ENCODE data around the gene GIMD1.

Gene GIMD1

DNA sequence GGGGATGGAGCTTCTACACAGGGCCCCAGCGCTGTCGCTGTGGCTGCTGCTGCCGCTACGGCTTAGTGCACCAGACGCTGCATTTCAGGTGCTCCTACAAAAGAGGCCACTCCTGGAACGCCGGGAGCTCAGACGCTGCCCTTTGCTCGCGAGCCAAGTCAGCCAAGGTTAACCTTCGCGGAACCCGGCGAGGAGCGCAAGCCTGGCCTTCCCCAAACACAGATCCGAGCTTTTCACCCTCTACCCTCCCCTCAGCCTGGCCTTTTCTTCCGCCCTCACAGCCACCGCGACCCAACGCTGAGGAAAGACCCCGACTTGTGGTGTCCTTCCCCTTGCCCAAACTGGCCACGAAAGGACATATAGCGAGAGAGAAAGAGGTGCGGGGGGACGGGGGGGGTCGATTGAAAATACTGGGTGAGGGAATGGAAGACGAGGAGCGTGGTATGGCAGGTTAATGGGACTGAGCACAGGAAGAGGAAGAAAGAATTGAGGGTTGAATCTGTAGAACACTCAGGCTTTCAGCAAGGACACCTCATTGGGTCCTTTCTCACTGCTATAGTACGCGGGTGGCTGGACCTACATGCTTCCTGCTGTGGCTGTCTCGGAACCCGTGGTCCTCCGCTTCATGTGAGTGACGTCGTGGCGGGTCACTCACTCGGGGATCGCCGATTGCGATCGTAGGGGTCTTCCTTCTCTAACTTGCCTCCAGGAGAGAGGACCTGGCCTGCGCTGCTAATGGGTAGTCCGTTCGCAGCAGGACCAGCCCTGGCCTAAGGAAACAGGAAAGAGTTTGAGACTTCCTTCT, 52.4 kb downstream of the GIMD1 start, which contains the start of the genes AIMP1 and TBCK:
Gene AIMP1 (plus strand): TSS at position 583 of the 805 bp plus-strand sequence. CDS start 8,460 bp downstream, outside the sequence.
Gene TBCK (minus strand): TSS at position 242 of the 805 bp plus-strand sequence. CDS start 7,249 bp downstream, outside the sequence.
- peak; percentile 67 to 75 for DNase-seq (ENCODE audit: extremely low read depth in 1 of 2, low read depth in 1 of 2)

DNA sequence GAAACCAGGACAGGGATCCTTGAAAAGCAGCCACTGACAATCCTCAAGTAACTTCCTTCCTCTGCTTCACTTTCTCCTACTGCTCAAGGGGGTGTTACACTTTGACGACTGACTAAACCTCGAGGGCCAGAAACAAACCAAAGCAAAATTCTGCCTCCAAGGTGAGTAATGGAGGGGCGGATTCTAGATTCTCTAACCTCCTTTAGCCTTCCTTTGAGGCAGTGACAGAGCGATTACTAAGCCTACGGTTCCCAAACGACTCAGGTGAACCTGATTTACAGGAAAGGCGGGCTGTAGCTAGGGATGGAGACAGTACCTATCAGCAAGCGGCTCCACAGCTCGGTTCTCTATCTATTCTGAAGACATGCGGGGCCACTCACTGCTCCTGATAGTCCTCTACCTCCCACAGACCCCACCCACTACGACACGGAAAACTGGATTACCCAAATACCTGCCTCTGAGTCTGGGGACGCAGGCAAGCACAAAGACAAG, 53.1 kb downstream of the GIMD1 start:
- no peak for DNase-seq (ENCODE audit: extremely low read depth in 1 of 2, low read depth in 1 of 2)

DNA sequence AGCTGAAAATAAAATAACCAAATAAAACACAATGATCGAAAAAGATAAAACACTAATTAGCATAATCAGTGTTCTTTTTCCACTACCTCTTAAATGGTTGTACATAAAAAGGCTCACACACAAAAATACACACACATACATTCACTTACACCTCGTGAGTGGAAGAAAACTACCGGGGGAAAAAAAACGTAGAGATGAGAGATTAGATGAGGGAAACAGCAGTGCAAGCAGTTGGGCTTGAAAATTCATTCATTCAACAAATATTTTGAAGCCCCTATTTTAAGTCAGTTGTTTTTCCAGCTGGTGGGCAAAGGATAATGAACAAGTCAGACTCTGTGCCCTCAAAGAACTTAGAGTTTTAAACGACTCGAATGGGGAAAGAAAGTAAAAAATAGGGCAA, 53.6 kb downstream of the GIMD1 start:
- no peak for DNase-seq (ENCODE audit: extremely low read depth in 1 of 2, low read depth in 1 of 2)

DNA sequence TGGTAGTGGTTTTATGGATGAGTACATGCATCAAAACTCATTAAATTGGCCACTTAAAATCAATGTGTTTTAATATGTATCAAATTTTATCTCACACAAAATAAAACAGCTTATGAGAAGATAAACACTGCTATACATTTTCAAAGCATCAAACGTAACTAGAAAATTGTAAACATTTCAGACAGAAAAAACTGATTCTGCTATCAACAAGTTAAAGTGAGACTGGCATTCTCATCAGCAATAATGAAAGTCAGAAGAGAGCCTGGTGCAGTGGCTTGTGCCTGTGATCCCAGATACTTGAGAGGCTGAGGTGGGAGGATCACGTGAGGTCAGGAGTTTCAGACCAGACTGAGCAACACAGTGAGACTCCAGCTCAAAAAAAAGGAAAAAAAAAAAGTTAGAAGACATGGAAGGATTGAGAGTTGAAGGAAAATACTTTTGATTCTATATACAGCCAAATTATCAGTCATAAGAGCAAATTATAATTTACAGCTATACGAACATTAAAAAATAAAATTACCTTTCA, 55.5 kb downstream of the GIMD1 start:
- DNase-seq (ENCODE audit: extremely low read depth in 1 of 2, low read depth in 1 of 2): no peak

DNA sequence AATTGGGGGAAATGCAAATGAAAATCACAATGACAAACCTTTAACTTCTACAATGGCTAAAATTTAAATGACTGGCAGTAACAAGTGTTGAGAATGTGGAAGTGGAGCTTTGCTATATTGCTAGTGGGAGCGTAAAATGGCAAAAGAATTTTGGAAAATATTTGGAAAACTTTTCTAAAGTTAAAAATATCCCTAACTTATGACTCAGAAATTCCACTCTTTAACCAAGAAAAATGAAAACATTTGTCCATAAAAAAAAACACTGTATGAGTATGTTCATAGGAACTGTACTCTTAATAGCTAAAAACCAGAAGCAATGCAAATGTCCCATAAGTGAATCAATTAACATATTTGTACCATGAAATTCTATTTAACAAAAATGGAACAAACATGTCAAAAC, 56.2 kb downstream of the GIMD1 start:
- no peak for DNase-seq (ENCODE audit: extremely low read depth in 1 of 2, low read depth in 1 of 2)

All from activated CD8-positive, alpha-beta memory T cell treated with anti-CD3 and anti-CD28 coated beads for 1 hour (primary cell).